HCT116 (cell line): ENCODE data around the gene B4GALT4. TPM values are rescaled to one million over a fixed set of nuclear protein-coding genes. Genes with fewer than 3 reads are reported as not detected.

Experiments
- ATAC-seq: fragments of 200-7000 bp; cut with Tn5 transposase; 2 replicates; pipeline ENCODE4 v1.9.1; 2020; ENCODE audit warnings: mild to moderate bottlenecking, moderate library complexity
- BruUV-seq: library from RNA; stranded (reverse); fragments of 400-500 nt; replicated peaks from 2 replicates; lab custom pipeline; 2021; lab: Mats Ljungman, UMichigan
- CTCF ChIA-PET: fragments of 300-600 bp; sonication (Branson Sonifier 250); formaldehyde crosslinking; loops from one replicate; lab custom pipeline; 2021; ENCODE audit warnings: antibody characterized with exemption; lab: Charles Lee
- POLR2A ChIA-PET: fragments of 300-600, 350-600 bp; sonication (Branson Sonifier 250); formaldehyde crosslinking; loops from one replicate; lab custom pipeline; 2021; ENCODE audit warnings: antibody characterized with exemption; lab: Charles Lee
- RAD21 ChIA-PET, 2 experiments: fragments of 300-600 bp; sonication (Branson Sonifier 250); formaldehyde crosslinking; loops; one replicate each; lab custom pipeline; 2023; ENCODE audit warnings: low total read pairs in 2 of 2; ENCODE audit not compliant: uncharacterized antibody in 2 of 2, unreplicated experiment in 2 of 2, low non-redundant PET in 1 of 2; lab: Charles Lee
- DNase-seq: peaks from one replicate; pipeline ENCODE4 v3.0.0-alpha.2; 2010; ENCODE audit warnings: low read depth, low spot score
- H2AFZ ChIP-seq: fragments of 200-600 bp; shearing (Covaris generic), sonication (generic); 2 replicates; pipeline ENCODE4 v1.6.1; 2017; ENCODE audit warnings: low read depth, mixed run types, mixed read lengths, antibody characterized with exemption, low read length; ENCODE audit not compliant: poor library complexity, severe bottlenecking
- H3K27ac ChIP-seq: 2 replicates; pipeline ENCODE4 v1.5.1; 2012; ENCODE audit warnings: low read depth, low read length
- H3K27me3 ChIP-seq: fragments of 200-600 bp; sonication (generic); 2 replicates; pipeline ENCODE4 v1.6.1; 2016; ENCODE audit warnings: mixed run types, low read length, mixed read lengths; ENCODE audit not compliant: insufficient read depth
- H3K36me3 ChIP-seq, 2 experiments: fragments of 200-500 bp in 1 of 2; fragments of 200-600 bp in 1 of 2; sonication (Bioruptor generic) in 1 of 2; sonication (generic) in 1 of 2; 2 replicates each; pipeline versions ENCODE4 v1.5.1 to v1.6.1; 2014 to 2016; ENCODE audit warnings: low read length in 2 of 2, inconsistent platforms in 1 of 2, mixed read lengths in 1 of 2, mixed run types in 1 of 2; ENCODE audit not compliant: insufficient read depth in 2 of 2, control insufficient read depth in 1 of 2
- H3K4me1 ChIP-seq, 2 experiments: fragments of 200-600 bp in 1 of 2; sonication (generic) in 1 of 2; 2 replicates each; pipeline versions ENCODE4 v1.5.1 to v1.6.1; 2012 to 2017; ENCODE audit warnings: low read length in 2 of 2, inconsistent platforms in 1 of 2, mild to moderate bottlenecking in 1 of 2, mixed read lengths in 1 of 2, mixed run types in 1 of 2, moderate library complexity in 1 of 2; ENCODE audit not compliant: insufficient read depth in 2 of 2, control insufficient read depth in 1 of 2
- H3K4me2 ChIP-seq: fragments of 200-600 bp; sonication (generic); 2 replicates; pipeline ENCODE4 v1.6.1; 2017; ENCODE audit warnings: mixed run types, low read length, mixed read lengths
- H3K4me3 ChIP-seq, 2 experiments: fragments of 200-600 bp in 1 of 2; sonication (generic) in 1 of 2; replicated peaks in 1 of 2; 2 replicates each; pipeline ENCODE4 v1.5.1; 2011 to 2016; ENCODE audit warnings: low read length in 2 of 2, control low read depth in 1 of 2, low read depth in 1 of 2, mild to moderate bottlenecking in 1 of 2, mixed read lengths in 1 of 2, mixed run types in 1 of 2
- H3K79me2 ChIP-seq: fragments of 200-600 bp; sonication (generic); 2 replicates; pipeline ENCODE4 v1.6.1; 2017; ENCODE audit warnings: mild to moderate bottlenecking, mixed run types, low read length, moderate library complexity, mixed read lengths; ENCODE audit not compliant: insufficient read depth
- H3K9ac ChIP-seq: fragments of 200-600 bp; sonication (generic); 2 replicates; pipeline ENCODE4 v1.6.1; 2016; ENCODE audit warnings: low read length, mixed read lengths
- H3K9me2 ChIP-seq: fragments of 200-600 bp; sonication (generic), shearing (Covaris generic); 2 replicates; pipeline ENCODE4 v1.6.1; 2017; ENCODE audit warnings: mixed run types, mild to moderate bottlenecking, moderate library complexity; ENCODE audit not compliant: insufficient read depth
- H3K9me3 ChIP-seq, 2 experiments: fragments of 200-500 bp in 1 of 2; fragments of 200-600 bp in 1 of 2; sonication (Bioruptor generic) in 1 of 2; sonication (generic) in 1 of 2; 2 replicates each; pipeline ENCODE4 v1.6.1; 2014 to 2017; ENCODE audit warnings: low read length in 2 of 2, mixed read lengths in 2 of 2, inconsistent platforms in 1 of 2, low read depth in 1 of 2, mild to moderate bottlenecking in 1 of 2, mixed run types in 1 of 2, moderate library complexity in 1 of 2; ENCODE audit not compliant: control insufficient read depth in 1 of 2, insufficient read depth in 1 of 2
- H4K20me1 ChIP-seq: fragments of 200-600 bp; sonication (generic), shearing (Covaris generic); 2 replicates; pipeline ENCODE4 v1.6.1; 2017; ENCODE audit warnings: mixed run types, mild to moderate bottlenecking, moderate library complexity; ENCODE audit not compliant: insufficient read depth
- CBX3 ChIP-seq: IDR thresholded peaks from 2 replicates; pipeline ENCODE4 v1.6.1; 2012; ENCODE audit warnings: low read depth
- CEBPB ChIP-seq: IDR thresholded peaks from 2 replicates; pipeline ENCODE4 v1.6.1; 2012; ENCODE audit warnings: low read depth
- CTCF ChIP-seq, 3 experiments: fragments of 200-600 bp in 1 of 3; sonication (generic) in 1 of 3; IDR thresholded peaks in 2 of 3; conservative IDR thresholded peaks in 1 of 3; 2 replicates each; pipeline ENCODE4 v1.5.1; 2012 to 2017; ENCODE audit warnings: low read depth in 2 of 3, low read length in 2 of 3, antibody characterized with exemption in 1 of 3, borderline replicate concordance in 1 of 3, control low read depth in 1 of 3, mild to moderate bottlenecking in 1 of 3, mixed read lengths in 1 of 3, mixed run types in 1 of 3, moderate library complexity in 1 of 3; ENCODE audit not compliant: insufficient read depth in 1 of 3
- EGR1 ChIP-seq: IDR thresholded peaks from 2 replicates; pipeline ENCODE4 v1.6.1; 2012; ENCODE audit warnings: low read depth
- POLR2AphosphoS5 ChIP-seq: IDR thresholded peaks from 2 replicates; pipeline ENCODE4 v1.6.1; 2011; ENCODE audit warnings: mild to moderate bottlenecking, low read depth, low read length, moderate library complexity
- RAD21 ChIP-seq: IDR thresholded peaks from 2 replicates; pipeline ENCODE4 v1.6.1; 2012; ENCODE audit warnings: low read depth, mild to moderate bottlenecking
- REST ChIP-seq: IDR thresholded peaks from 2 replicates; pipeline ENCODE4 v1.6.1; 2012; ENCODE audit warnings: low read depth
- SRF ChIP-seq: IDR thresholded peaks from 2 replicates; pipeline ENCODE4 v1.6.1; 2012; ENCODE audit warnings: low read depth
- TCF7L2 ChIP-seq: IDR thresholded peaks from 2 replicates; pipeline ENCODE4 v1.7.0; 2011; ENCODE audit warnings: borderline replicate concordance, inconsistent platforms; ENCODE audit not compliant: insufficient read depth, insufficient read length; ENCODE audit errors: extremely low read depth
- ZFX ChIP-seq: fragments of 450-650 bp; IDR thresholded peaks from 2 replicates; pipeline ENCODE4 v1.6.1; 2017
- ZNF274 ChIP-seq: fragments of 200-500 bp; sonication (Bioruptor generic); IDR thresholded peaks from 2 replicates; pipeline ENCODE4 v1.6.1; 2014; ENCODE audit warnings: mild to moderate bottlenecking, low read depth, low read length, inconsistent platforms
- intact Hi-C: fragments of 100-400 bp; cut with micrococcal nuclease; formaldehyde crosslinking; loops from 2 replicates; pipeline ENCODE4 v1.10.0; 2022
- total RNA-seq: library from RNA; stranded (reverse); gene quantifications from one replicate; pipeline ENCODE4 v1.2.1, GENCODE V29; 2021; ENCODE audit not compliant: unreplicated experiment

B4GALT4 gene
- total RNA-seq, 1 experiment from 2014 or later = 15.9 TPM

DNA sequence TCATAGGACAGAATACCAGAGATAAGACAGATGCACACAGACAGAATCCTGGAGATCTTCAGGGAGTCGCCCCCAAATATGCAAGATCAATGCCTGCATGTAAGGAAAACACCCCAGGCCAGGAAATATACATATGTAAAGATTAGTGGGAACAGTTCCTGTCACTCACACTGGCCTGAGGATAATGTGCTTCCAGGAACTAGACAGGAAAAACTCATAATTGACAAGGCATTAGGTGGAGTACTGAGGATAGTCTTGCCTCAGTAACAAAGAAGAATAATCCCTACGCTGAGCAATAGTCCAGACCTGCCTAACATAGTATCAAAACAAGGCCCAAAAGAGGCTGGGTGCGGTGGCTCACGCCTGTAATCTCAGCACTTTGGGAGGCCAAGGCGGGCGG lies 20.4 kb upstream of the B4GALT4 start:
- no peak for DNase-seq
- H3K9me3 ChIP-seq = no peaks in the 10 kb centered on the region
- no peak overlapping the region for H2AFZ ChIP-seq
- no peaks in the 10 kb centered on the region for H3K27me3 ChIP-seq
- H3K4me1 ChIP-seq = peaks cover 0 to 8% of the 10 kb centered on the region in 2 experiments; a peak in 1 of 4 replicates
- no peak overlapping the region for H3K4me3 ChIP-seq
- BruUV-seq = no TSS peak
- no peaks in the 10 kb centered on the region for H3K79me2 ChIP-seq
- ChIA-PET POLR2A (no interaction called here), CTCF (no interaction called here), RAD21 (no interaction called here)
- no peaks in the 10 kb centered on the region for H3K36me3 ChIP-seq
- no peak for TF ChIP-seq ZNF274
- TF ChIP-seq REST = no peak
- no peak for TF ChIP-seq ZFX
- H3K9me2 ChIP-seq = no peaks in the 10 kb centered on the region
- no peaks in the 10 kb centered on the region for H4K20me1 ChIP-seq
- intact Hi-C loops = no loop called here
- H3K4me2 ChIP-seq = no peak overlapping the region
- H3K9ac ChIP-seq = no peak overlapping the region
- no peak overlapping the region for H3K27ac ChIP-seq
- no peak for ATAC-seq

DNA sequence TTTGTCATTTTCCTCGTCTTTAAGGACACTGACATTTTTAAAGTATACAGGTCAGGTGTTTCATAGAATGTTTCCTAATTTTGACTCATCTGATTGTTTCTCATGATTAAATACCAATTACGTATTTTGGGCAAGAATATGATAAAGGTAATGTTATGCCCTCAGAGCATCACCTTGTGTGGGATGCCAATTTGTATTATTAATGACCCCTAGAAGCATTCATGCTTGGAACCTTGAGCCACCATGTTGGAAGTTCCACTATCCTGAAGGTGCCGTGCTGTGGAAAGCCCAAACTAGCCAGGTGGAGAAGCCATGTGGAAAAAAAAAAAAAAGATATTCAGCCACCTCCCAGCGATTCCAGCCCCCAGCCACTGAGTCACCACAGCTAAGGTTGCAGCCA lies 19.1 kb upstream of the B4GALT4 start:
- H3K79me2 ChIP-seq = no peaks in the 10 kb centered on the region
- H3K36me3 ChIP-seq = no peaks in the 10 kb centered on the region
- ChIA-PET CTCF (no interaction called here), POLR2A (no interaction called here), RAD21 (no interaction called here)
- H3K4me1 ChIP-seq = peaks cover 0 to 8% of the 10 kb centered on the region in 2 experiments; a peak in 1 of 4 replicates
- H4K20me1 ChIP-seq = no peaks in the 10 kb centered on the region
- no peak for DNase-seq
- H3K4me2 ChIP-seq = no peak overlapping the region
- no peak overlapping the region for H3K4me3 ChIP-seq
- H3K9me2 ChIP-seq = no peaks in the 10 kb centered on the region
- H2AFZ ChIP-seq = no peak overlapping the region
- no peaks in the 10 kb centered on the region for H3K9me3 ChIP-seq
- no peaks in the 10 kb centered on the region for H3K27me3 ChIP-seq
- no TSS peak for BruUV-seq
- no peak overlapping the region for H3K9ac ChIP-seq
- ATAC-seq = no peak
- no peak overlapping the region for H3K27ac ChIP-seq
- intact Hi-C loops = no loop called here
- TF ChIP-seq SRF (no peak), REST (no peak), POLR2AphosphoS5 (no peak), EGR1 (no peak), ZFX (no peak), CBX3 (no peak), ZNF274 (no peak), TCF7L2 (no peak), CEBPB (no peak), CTCF (IDR thresholded peaks at IDR 0.05 in 2 of 3, conservative IDR thresholded peaks at IDR 0.05 in 1 of 3; ENCODE audit: borderline replicate concordance in 1 of 3, insufficient read depth in 1 of 3, low read depth in 2 of 3, low read length in 2 of 3) (no peak), RAD21 (no peak)
